C4-2B (cell line): ENCODE data around the gene NRAP.

Experiments used
- H3K27ac ChIP-seq: fragments of 450-650 bp; 2 replicates; pipeline ENCODE4 v1.5.1; 2017
- ZFX ChIP-seq: fragments of 450-650 bp; IDR thresholded peaks from 2 replicates; pipeline ENCODE4 v1.6.1; 2017
- TF ChIP-seq, protein P1 (sequence below): fragments of 450-650 bp; conservative IDR thresholded peaks from 2 replicates; pipeline ENCODE4 v1.5.1; 2017; ENCODE audit warnings: mild to moderate bottlenecking

NRAP gene

DNA sequence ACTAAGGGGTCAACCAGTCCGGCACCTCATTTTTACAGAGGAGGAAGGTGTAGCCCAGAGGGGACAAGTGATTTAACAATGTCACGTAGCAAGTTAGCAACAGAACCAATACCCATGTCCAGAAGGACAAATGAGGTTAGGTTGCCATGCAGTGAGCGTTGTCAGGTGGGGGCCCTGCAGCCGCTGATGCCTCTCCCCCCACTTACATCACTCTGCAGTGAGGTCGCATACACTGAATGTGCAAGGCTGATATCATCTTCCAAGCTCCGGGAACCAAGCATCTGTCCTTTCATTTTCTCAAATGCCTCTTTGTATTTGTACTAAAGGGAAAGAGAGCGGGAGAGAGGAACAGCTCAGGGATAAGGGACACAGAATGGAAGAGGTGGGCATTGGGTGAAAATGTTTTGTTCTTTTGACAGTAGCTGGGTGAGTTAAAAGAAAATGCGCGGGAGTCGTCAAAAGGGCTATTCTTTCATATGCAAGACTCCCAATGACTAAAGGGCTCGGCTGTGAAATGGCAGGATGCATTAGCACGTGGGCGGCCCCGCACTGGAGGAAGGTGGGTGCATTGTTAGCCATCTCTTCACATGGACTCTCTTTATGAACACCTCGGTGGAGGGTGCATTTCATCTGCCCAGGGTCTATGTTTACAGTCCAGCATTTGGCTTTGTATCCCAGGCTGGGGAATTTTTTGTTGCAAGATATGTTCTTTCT, 49.7 kb downstream of the NRAP start:
- TF ChIP-seq ZFX: no peak
- TF ChIP-seq, protein P1, sequence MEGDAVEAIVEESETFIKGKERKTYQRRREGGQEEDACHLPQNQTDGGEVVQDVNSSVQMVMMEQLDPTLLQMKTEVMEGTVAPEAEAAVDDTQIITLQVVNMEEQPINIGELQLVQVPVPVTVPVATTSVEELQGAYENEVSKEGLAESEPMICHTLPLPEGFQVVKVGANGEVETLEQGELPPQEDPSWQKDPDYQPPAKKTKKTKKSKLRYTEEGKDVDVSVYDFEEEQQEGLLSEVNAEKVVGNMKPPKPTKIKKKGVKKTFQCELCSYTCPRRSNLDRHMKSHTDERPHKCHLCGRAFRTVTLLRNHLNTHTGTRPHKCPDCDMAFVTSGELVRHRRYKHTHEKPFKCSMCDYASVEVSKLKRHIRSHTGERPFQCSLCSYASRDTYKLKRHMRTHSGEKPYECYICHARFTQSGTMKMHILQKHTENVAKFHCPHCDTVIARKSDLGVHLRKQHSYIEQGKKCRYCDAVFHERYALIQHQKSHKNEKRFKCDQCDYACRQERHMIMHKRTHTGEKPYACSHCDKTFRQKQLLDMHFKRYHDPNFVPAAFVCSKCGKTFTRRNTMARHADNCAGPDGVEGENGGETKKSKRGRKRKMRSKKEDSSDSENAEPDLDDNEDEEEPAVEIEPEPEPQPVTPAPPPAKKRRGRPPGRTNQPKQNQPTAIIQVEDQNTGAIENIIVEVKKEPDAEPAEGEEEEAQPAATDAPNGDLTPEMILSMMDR: no peak
- no peak overlapping the region for H3K27ac ChIP-seq

DNA sequence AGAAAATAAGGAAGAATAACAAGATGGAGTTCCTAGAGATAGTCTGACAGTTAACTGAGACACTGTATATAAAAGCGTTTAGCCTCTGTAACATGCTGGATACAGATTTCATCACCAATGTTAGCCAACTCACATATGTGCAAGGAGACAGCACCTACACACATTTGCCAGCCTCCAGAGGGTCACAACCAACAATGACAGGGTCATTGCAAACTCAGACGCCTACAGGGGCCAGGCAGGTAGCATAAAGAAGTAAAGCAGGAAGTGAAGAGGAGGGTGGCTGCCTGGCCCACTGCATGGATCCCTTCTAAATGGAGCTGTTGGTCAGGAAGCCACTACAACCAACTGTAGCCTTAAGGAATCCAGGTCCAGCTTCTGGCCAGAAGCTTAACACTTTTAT, 50.4 kb downstream of the NRAP start:
- TF ChIP-seq ZFX: no peak
- TF ChIP-seq, protein P1: no peak
- H3K27ac ChIP-seq: no peak overlapping the region

DNA sequence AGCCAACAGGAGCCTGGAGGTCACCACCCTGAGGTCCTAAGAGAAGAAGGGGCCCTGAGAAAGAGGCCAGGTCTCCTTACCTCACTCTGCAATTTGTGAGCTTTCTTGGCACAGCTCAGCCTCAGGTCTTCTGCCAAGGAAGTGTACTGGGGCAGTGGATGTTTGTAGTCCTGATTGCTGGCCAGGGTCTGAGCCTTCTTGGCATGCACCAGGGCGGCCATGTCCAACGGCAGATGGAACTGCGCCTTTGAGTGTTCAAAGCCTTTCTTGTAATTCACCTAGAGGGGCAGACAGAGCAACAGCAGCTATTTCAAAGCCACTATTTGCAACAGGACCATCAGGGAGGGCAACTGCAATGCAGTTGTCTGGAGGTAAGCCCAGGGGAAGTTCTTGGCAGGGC, 51.7 kb downstream of the NRAP start:
- TF ChIP-seq, protein P1: no peak
- TF ChIP-seq ZFX: no peak
- H3K27ac ChIP-seq: peak overlapping the region; percentile 34

GRCh38 chr10:113610631-113611601, 52.9 kb downstream of the NRAP start:
- H3K27ac ChIP-seq: no peak overlapping the region
- TF ChIP-seq, protein P1: no peak
- no peak for TF ChIP-seq ZFX

- no peak for TF ChIP-seq ZFX
- TF ChIP-seq, protein P1: no peak
- H3K27ac ChIP-seq: no peak overlapping the region
Measured at GRCh38 chr10:113609704-113610108, 54.1 kb downstream of the NRAP start.

DNA sequence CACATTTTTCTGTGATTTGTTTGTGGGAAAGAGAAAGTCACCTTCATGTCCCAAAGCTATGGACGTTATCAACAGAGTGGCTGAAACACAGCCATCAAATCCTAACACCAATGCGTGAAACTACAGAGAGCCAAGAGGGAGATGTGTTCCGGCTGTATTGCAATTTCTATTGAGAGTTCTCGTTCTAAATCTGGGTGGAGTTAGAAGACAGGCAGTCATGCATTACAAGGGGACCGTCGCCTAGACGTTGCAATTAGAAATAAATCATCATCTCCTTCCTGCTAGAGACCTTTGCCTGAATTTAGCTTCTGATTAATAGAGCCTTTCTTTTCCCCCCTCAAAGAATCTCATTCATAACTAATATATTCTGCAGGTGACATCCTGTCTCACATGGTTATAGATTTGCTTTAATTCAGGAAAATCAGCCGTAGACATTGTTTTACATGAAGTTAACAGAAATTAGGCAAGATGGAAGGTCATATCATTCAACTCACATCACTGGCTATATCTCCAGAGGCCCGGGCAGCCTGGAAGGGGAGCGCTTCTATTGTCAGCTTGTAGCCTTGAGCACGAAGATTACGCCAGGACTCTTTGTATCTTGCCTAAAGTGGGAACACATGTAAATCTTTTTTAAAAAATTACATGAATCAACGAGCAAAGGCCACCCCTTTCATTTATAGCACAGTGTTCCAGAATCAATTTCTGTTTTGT, 58.4 kb downstream of the NRAP start:
- no peak overlapping the region for H3K27ac ChIP-seq
- TF ChIP-seq ZFX: no peak
- TF ChIP-seq, protein P1: no peak
